ENCODE measurements around the gene CCDC93.

GRCh38 chr2:117982376-117983033 lies 31.4 kb downstream of the CCDC93 start:
- TF ChIP-seq PHF8 (IDR thresholded peaks at IDR 0.05; ENCODE audit: borderline replicate concordance, low read depth) (no peak), RFX5 (IDR thresholded peaks at IDR 0.05) (no peak), HOXA7 (CRISPR knock-in tag; IDR thresholded peaks at IDR 0.05) (no peak)
